ENCODE data around the gene USP13.
"Not testable (repeated sequence)": the region's sequence is repeated elsewhere in the genome, so short reads cannot be mapped to it uniquely, and the experiment has no call there.

Gene USP13

GRCh38 chr3:179658606-179659005 lies 5.8 kb downstream of the USP13 start:
- no peak for DNase-seq (ENCODE audit: low read depth in 2 of 2, low spot score in 1 of 2)

DNA sequence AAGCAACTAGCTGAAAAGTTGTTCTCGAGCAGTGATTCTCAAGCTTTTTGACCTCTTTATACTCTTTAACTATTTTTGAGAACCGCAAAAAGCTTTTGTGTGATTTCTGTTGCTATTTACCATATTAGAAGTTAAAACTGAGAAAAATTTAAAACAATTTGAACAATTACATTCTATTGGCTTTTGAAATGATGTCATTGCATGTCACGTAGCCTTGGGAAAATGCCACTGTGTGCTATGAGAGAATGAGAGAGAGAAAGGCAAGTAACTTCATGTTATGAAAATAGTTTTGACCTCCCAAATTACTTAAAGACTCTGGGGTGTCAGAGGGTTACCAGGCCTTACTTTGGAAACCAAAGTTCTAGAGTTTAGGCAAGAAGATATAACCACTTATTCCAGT lies 8.0 kb downstream of the USP13 start:
- no peak for DNase-seq (ENCODE audit: low read depth in 2 of 2, low spot score in 1 of 2)

DNA sequence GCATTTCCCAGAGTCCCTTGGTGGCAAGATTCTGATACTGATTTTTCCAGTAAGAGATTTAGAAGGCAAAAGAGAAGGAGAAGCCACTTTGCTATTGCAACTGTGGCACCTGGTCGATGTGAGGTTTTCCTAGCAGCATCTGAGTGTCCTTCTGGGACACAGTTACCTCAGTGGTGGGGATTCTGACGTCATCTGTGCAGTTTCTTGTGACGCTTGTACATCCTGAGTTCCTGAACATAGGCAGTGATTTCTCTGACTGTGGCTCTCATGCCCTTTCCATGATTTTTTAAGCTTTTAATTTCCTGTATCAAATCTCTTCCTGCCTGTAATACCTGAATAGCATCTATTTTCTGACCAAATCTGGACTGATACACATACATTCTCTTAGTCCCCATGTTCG lies 8.9 kb downstream of the USP13 start:
- no peak for DNase-seq (ENCODE audit: low read depth in 2 of 2, low spot score in 1 of 2)

- no peak for DNase-seq (ENCODE audit: low read depth in 2 of 2, low spot score in 1 of 2)
Observed at GRCh38 chr3:179663093-179663492, 10.3 kb downstream of the USP13 start.

DNA sequence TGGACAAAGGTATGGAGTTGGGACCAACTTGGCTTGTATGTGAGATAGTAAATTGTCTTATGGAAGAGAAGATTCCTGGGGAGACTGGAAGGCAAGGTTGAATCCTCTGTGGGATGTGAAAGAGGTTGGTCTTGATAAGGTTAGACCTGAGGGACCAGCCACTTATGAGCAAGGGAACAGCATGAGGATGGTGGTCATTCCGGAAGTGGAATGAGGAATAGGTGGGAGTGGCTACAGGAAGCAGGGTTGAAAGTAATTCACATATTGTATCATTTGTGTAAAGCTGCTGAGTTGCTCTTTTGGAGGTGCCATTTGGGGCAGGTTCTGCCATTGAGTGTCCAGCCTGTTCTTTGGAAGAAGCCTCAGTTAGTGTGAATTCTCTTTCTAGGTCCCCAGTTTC lies 13.2 kb downstream of the USP13 start:
- DNase-seq (ENCODE audit: low read depth in 2 of 2, low spot score in 1 of 2), result no peak

GRCh38 chr3:179666436-179667035 lies 13.7 kb downstream of the USP13 start:
- no peak for DNase-seq (ENCODE audit: low read depth in 2 of 2, low spot score in 1 of 2)

GRCh38 chr3:179668429-179668828 lies 15.6 kb downstream of the USP13 start:
- no peak for DNase-seq (ENCODE audit: low read depth in 2 of 2, low spot score in 1 of 2)

DNA sequence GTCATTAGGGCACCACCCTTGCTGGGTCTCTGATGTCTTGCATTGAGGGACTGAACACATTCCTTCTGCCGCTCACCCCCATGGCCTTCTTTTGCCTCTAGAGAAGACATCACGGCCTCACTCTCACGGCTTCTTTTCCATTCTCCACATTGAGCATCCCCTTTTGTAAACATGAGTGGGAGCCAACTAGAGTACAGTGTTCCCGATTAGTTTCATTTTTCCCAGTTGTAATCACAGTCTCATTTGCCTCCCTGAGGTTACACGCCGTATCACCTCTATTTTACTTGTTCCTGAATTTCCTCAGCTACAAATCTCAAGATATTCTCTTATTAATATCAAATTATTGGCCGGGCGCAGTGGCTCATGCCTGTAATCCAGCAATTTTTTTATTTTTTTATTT lies 17.5 kb downstream of the USP13 start:
- no peak for DNase-seq (ENCODE audit: low read depth in 2 of 2, low spot score in 1 of 2)

- no peak for DNase-seq (ENCODE audit: low read depth in 2 of 2, low spot score in 1 of 2)
Observed at GRCh38 chr3:179671309-179671708, 18.5 kb downstream of the USP13 start.

DNA sequence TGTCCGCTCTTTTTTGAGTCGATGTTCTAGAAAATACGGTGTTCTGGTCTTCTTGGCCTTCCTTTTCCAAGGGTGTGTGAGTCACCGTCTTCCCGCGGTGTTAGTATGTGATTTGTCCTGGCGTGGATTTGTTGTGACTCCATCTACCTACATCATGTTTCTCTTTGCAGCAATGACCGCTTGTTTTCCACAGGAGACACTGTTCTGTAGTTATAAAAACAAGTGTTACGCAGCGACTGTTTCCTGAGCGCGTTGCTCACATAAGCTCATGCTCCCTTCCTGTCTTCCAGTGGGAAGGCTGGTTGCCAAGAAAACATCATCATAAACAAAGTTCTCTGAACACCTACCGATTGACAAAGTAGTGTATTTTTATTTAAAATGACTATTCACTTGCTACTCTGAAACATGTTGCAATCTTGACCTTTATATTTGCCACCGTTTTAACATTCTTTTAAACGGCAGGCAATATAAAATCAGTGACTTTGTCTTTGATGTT lies 19.0 kb downstream of the USP13 start:
- DNase-seq (ENCODE audit: low read depth in 2 of 2, low spot score in 1 of 2), result no peak

- no peak for DNase-seq (ENCODE audit: low read depth in 2 of 2, low spot score in 1 of 2)
Observed at GRCh38 chr3:179672918-179673317, 20.1 kb downstream of the USP13 start.

DNA sequence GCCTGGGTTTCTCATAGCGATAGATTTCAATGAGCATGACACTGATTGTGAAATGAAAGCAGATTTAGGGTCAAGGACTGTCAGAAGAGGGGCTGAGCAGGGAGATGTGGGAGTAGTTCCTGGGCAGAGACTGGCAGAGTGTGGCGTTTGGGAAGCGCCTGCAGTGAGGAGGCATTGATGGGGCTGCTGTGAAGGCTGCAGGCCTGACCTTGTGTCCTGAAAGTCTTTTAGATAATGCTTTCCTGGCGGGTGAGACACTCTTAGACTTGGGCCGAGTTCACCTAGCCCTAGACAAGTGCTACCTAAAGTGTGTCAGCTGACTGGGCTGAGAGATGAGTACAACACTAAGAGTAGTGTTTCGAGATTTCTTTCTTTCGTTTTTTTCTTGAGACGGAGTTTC lies 20.7 kb downstream of the USP13 start:
- no peak for DNase-seq (ENCODE audit: low read depth in 2 of 2, low spot score in 1 of 2)

GRCh38 chr3:179676081-179676480 lies 23.2 kb downstream of the USP13 start:
- DNase-seq (ENCODE audit: low read depth in 2 of 2, low spot score in 1 of 2), result no peak

GRCh38 chr3:179677884-179678283 lies 25.0 kb downstream of the USP13 start:
- DNase-seq (ENCODE audit: low read depth in 2 of 2, low spot score in 1 of 2), result no peak

DNA sequence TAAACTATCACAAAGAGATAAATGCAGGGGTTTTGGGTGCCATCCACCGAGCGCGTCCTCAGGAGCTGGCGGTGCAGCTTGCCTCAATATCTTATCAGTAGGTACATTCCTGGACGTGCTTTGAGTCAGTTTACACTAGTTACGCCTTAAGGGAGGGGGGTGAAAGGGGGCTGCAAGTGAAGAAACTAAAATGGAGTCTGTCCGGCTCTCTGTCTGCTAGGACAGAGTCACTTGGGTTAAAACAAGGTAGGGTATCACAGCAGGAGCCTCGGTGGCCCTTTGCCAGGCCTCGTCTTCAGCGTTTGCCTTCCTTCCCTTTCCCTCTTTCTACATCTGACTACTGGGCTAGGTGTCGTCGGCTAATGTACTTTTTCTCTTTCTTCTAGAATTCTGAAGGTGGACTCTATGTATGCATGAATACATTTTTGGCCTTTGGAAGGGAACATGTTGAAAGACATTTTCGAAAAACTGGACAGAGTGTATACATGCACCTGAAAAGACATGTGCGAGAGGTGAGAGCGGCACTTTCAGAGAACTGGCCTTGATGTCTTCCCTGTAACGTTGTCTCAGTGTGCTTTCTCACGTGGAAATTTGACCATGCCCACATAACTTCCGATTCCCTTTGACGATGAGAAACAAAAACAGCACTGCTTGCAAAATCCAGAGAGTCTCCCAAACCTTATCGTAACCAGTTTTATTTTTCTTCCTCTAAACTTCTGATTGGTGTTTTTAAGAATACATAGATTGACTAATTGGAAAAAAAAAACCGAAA lies 28.8 kb downstream of the USP13 start:
- DNase-seq (ENCODE audit: low read depth in 2 of 2, low spot score in 1 of 2), result no peak

GRCh38 chr3:179682426-179683080 lies 29.7 kb downstream of the USP13 start:
- no peak for DNase-seq (ENCODE audit: low read depth in 2 of 2, low spot score in 1 of 2)

- DNase-seq (ENCODE audit: low read depth in 2 of 2, low spot score in 1 of 2), result not testable (repeated sequence)
Observed at GRCh38 chr3:179683286-179683685, 30.4 kb downstream of the USP13 start.

DNA sequence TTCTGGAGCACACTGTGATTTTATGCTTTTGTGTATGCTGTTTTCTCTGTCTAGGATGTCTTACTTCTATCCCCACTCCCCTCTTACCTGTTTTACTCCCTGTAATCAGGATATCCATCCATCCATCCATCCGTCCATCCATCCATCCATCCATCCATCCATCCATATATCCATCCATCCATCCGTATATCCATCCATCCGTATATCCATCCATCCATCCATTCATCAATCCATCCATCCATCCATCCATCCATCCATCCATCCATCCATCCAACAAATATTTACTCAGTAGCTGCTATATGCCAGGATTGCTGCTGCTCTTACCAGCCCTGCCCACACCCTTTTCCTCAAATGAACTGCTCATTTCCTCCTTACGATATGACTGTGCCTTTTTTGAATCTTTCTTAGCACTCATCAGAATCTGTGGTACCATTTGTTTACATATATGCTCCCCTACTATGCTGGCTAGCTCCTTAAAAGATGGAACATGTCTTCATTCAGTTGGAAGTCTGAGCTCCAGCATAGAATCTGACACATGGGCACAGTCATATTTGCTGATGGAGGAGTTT lies 35.2 kb downstream of the USP13 start:
- no peak for DNase-seq (ENCODE audit: low read depth in 2 of 2, low spot score in 1 of 2)

DNA sequence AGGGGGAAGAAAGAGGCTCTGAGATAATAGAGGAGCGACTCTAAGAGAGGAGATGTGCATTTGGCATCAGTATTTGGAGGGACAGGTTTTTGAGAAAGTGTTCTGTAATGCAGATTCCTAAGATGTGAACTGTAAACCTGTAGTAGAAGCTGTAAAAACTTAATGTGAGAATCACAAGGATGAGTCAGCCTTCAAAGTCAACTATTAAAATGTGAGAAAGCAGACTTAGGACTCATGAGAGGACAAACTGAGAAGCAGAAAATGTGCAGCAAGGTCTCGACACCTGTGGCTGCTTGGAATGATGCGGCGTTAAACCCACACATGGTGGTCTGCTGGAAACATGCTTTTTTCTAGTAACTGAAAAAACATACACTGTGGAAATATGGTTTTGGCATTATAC lies 36.0 kb downstream of the USP13 start:
- no peak for DNase-seq (ENCODE audit: low read depth in 2 of 2, low spot score in 1 of 2)

- no peak for DNase-seq (ENCODE audit: low read depth in 2 of 2, low spot score in 1 of 2)
Observed at GRCh38 chr3:179694731-179695130, 41.9 kb downstream of the USP13 start.

DNA sequence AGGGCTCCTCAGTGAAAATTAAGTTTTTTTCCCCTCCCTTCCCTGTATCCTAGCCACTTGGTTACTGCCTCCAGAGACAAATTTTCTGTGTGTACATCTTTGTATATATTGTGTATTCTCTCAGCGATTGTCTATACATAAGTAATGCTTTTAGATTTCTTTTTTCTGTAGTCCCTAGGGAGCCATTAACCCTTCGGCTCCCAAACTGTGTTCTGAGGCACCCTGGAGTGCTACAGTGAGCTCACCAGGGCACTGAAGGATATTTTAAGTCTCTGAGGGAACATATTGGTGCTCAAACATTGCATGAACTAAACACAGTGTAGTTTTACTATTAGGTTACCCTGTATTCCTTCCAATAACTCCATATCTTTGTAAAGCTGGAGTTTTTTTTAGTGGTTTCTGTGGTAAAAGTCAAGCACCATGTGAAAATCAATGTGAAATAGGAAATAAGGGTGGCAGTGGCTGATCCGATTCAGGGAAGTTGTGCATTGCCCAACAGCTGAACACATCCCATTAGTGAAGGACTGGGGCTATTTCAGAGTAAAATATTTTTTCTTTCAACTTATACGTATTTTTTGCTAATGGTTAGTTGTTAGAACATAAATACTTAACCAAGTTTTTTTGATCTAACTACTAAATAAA lies 43.0 kb downstream of the USP13 start:
- DNase-seq (ENCODE audit: low read depth in 2 of 2, low spot score in 1 of 2), result no peak
